Endothelial cell of umbilical vein (primary cell): Measurements from ENCODE around the gene GNPTAB. TPM values are rescaled to one million over a fixed set of nuclear protein-coding genes. Genes with fewer than 3 reads are reported as not detected.

Experiments
- BruUV-seq: library from RNA; stranded (reverse); fragments of 400-500 nt; replicated peaks from 2 replicates; lab custom pipeline; 2021; lab: Mats Ljungman, UMichigan
- CTCF ChIA-PET: fragments of 300-600, 350-600 bp; sonication (Branson Sonifier 250); formaldehyde crosslinking; loops from one replicate; lab custom pipeline; 2021; ENCODE audit warnings: antibody characterized with exemption, inconsistent platforms; lab: Charles Lee
- POLR2A ChIA-PET: fragments of 300-600, 350-600 bp; sonication (Branson Sonifier 250); formaldehyde crosslinking; loops from one replicate; lab custom pipeline; 2021; ENCODE audit warnings: antibody characterized with exemption, inconsistent platforms; lab: Charles Lee
- DNase-seq: peaks from one replicate; pipeline ENCODE4 v3.0.0-alpha.2; 2011; ENCODE audit warnings: low read depth, low spot score
- FAIRE-seq: peaks from 2 replicates; lab custom pipeline; 2011; peaks lifted over from hg19 to GRCh38; lab: Jason Lieb, UNC
- H2AFZ ChIP-seq: 2 replicates; pipeline ENCODE4 v1.6.0; 2012; ENCODE audit warnings: low read depth, low read length, control low read depth, inconsistent platforms
- H3K27ac ChIP-seq: 2 replicates; pipeline ENCODE4 v1.5.1; 2011; ENCODE audit warnings: low read depth, mild to moderate bottlenecking, control low read depth, low read length, moderate library complexity; ENCODE audit not compliant: insufficient read depth
- H3K27me3 ChIP-seq, 2 experiments: 2 replicates each; pipeline versions ENCODE4 v1.6.0 to v1.6.1; 2011; ENCODE audit warnings: low read length in 2 of 2, mixed read lengths in 1 of 2; ENCODE audit not compliant: control insufficient read depth in 2 of 2, insufficient read depth in 2 of 2
- H3K36me3 ChIP-seq, 2 experiments: 2 replicates in 1 of 2; 3 replicates in 1 of 2; pipeline ENCODE4 v1.5.1; 2011; ENCODE audit warnings: low read length in 2 of 2, mild to moderate bottlenecking in 1 of 2, moderate library complexity in 1 of 2; ENCODE audit not compliant: control insufficient read depth in 2 of 2, insufficient read depth in 2 of 2; ENCODE audit errors: extremely low read depth in 1 of 2
- H3K4me1 ChIP-seq: 3 replicates; pipeline ENCODE4 v1.5.1; 2011; ENCODE audit warnings: mild to moderate bottlenecking, low read length; ENCODE audit not compliant: control insufficient read depth, insufficient read depth; ENCODE audit errors: extremely low read depth
- H3K4me2 ChIP-seq: 2 replicates; pipeline ENCODE4 v1.6.1; 2011; ENCODE audit warnings: low read length, control low read depth, mixed read lengths; ENCODE audit not compliant: insufficient read depth
- H3K4me3 ChIP-seq, 3 experiments: fragments of 200-600 bp in 1 of 3; sonication (generic), shearing (Covaris generic) in 1 of 3; replicated peaks in 1 of 3; 2 replicates each; pipeline ENCODE4 v1.5.1; 2011 to 2016; ENCODE audit warnings: control low read depth in 3 of 3, low read length in 3 of 3, mild to moderate bottlenecking in 2 of 3, inconsistent platforms in 1 of 3, low read depth in 1 of 3, moderate library complexity in 1 of 3; ENCODE audit not compliant: insufficient read depth in 1 of 3
- H3K79me2 ChIP-seq: 2 replicates; pipeline ENCODE4 v1.6.0; 2012; ENCODE audit warnings: low read length, inconsistent platforms; ENCODE audit not compliant: control insufficient read depth, insufficient read depth
- H3K9ac ChIP-seq: replicated peaks from 2 replicates; pipeline ENCODE3; 2011; ENCODE audit warnings: low read length, control low read depth; ENCODE audit not compliant: insufficient read depth; ENCODE audit errors: extremely low read depth
- H3K9me1 ChIP-seq: replicated peaks from 3 replicates; pipeline ENCODE4 v1.6.0; 2011; ENCODE audit warnings: mild to moderate bottlenecking, low read length; ENCODE audit not compliant: control insufficient read depth, insufficient read depth; ENCODE audit errors: extremely low read depth
- H3K9me3 ChIP-seq: replicated peaks from 2 replicates; pipeline ENCODE4 v1.5.1; 2012; ENCODE audit warnings: low read length, inconsistent platforms; ENCODE audit not compliant: control insufficient read depth, insufficient read depth
- H4K20me1 ChIP-seq: replicated peaks from 2 replicates; pipeline ENCODE3; 2011; ENCODE audit warnings: mild to moderate bottlenecking, low read length; ENCODE audit not compliant: control insufficient read depth, insufficient read depth; ENCODE audit errors: extremely low read depth
- CTCF ChIP-seq, 2 donors: IDR thresholded peaks; 1 replicate in 1 of 2; 2 replicates in 1 of 2; pipeline ENCODE4 v1.5.1; 2011; ENCODE audit warnings: low read length in 2 of 2, mild to moderate bottlenecking in 2 of 2, moderate library complexity in 2 of 2, control low read depth in 1 of 2, inconsistent platforms in 1 of 2, low read depth in 1 of 2; ENCODE audit not compliant: insufficient read depth in 1 of 2; ENCODE audit errors: extremely low read depth in 1 of 2
- EZH2 ChIP-seq: IDR thresholded peaks from 2 replicates; pipeline ENCODE4 v1.6.1; 2012; ENCODE audit warnings: borderline replicate concordance, low read depth, mild to moderate bottlenecking, moderate library complexity, low read length, inconsistent platforms; ENCODE audit not compliant: severe bottlenecking
- FOS ChIP-seq: IDR thresholded peaks from 2 replicates; pipeline ENCODE4 v1.6.1; 2011; ENCODE audit warnings: mild to moderate bottlenecking, low read length, moderate library complexity, borderline replicate concordance; ENCODE audit not compliant: insufficient read depth
- GATA2 ChIP-seq: IDR thresholded peaks from 2 replicates; pipeline ENCODE4 v1.7.0; 2011; ENCODE audit warnings: low read depth, mild to moderate bottlenecking, moderate library complexity, mixed read lengths, low read length; ENCODE audit not compliant: insufficient read length, insufficient read depth
- JUN ChIP-seq: IDR thresholded peaks from 2 replicates; pipeline ENCODE4 v1.6.1; 2011; ENCODE audit warnings: borderline replicate concordance, low read depth; ENCODE audit not compliant: insufficient read length, insufficient read depth
- MAX ChIP-seq: IDR thresholded peaks from 2 replicates; pipeline ENCODE4 v1.6.1; 2011; ENCODE audit not compliant: insufficient read depth, insufficient read length
- MYC ChIP-seq: IDR thresholded peaks from one replicate; pipeline ENCODE4 v1.6.1; 2011; ENCODE audit warnings: mild to moderate bottlenecking, low read depth, low read length
- POLR2A ChIP-seq: IDR thresholded peaks from 2 replicates; pipeline ENCODE4 v1.6.1; 2012; ENCODE audit warnings: low read depth, mild to moderate bottlenecking, control low read depth, low read length
- POLR2AphosphoS5 ChIP-seq: IDR thresholded peaks from 2 replicates; pipeline ENCODE4 v1.6.1; 2012; ENCODE audit warnings: low read depth, mild to moderate bottlenecking, control low read depth, low read length, moderate library complexity; ENCODE audit not compliant: insufficient read depth
- dilution Hi-C: fragments of 300-500 bp; cut with MboI; formaldehyde crosslinking; loops from one replicate; pipeline ENCODE4 v1.15.0; 2019; ENCODE audit warnings: low sequenced_read_pairs; ENCODE audit not compliant: extremely low pct_ligation_motif_present
- intact Hi-C: fragments of 100-400 bp; cut with micrococcal nuclease; formaldehyde crosslinking; loops from one replicate; pipeline ENCODE4 v1.10.0; 2022
- polyA plus RNA-seq, 4 experiments: library from polyadenylated mRNA; depleted of rRNA in 3 of 4; stranded (reverse) in 3 of 4; unstranded in 1 of 4; fragments of >200 nt; gene quantifications; 2 replicates each; pipeline versions ENCODE4 v1.2.1 to v1.2.3, GENCODE V29; 2011 to 2012; ENCODE audit warnings: missing spikeins in 1 of 4
- total RNA-seq: library from RNA; stranded (reverse); gene quantifications from 2 replicates; pipeline ENCODE4 v1.2.3, GENCODE V29; 2021

Gene GNPTAB
- total and polyA plus RNA-seq, 2 donors (not counting 3 experiments of a cell fraction or from before 2014, with no cell fraction given), result 15.6 to 39.5 TPM

- dilution Hi-C loops, result no loop called here
- intact Hi-C loops, result loop anchor here (10.0 kb wide), 1 partner anchor 347 kb away; the partner anchor contains the start of genes NUP37 and PARPBP
- no TSS peak for BruUV-seq
- H3K4me2 ChIP-seq, result no peak overlapping the region
- no peaks in the 10 kb centered on the region for H3K4me1 ChIP-seq
- H2AFZ ChIP-seq, result no peak overlapping the region
- no peak for DNase-seq
- H3K79me2 ChIP-seq, result no peaks in the 10 kb centered on the region
- TF ChIP-seq JUN, result no peak
- no peak for TF ChIP-seq EZH2
- TF ChIP-seq GATA2, result no peak
- no peak for TF ChIP-seq POLR2AphosphoS5
- TF ChIP-seq MAX, result no peak
- TF ChIP-seq FOS, result no peak
- no peak for TF ChIP-seq CTCF (IDR thresholded peaks at IDR 0.05; ENCODE audit: extremely low read depth in 1 of 2, insufficient read depth in 1 of 2, low read depth in 1 of 2, low read length in 2 of 2)
- no peak for TF ChIP-seq MYC
- TF ChIP-seq POLR2A, result no peak
- H4K20me1 ChIP-seq, result no peaks in the 10 kb centered on the region
- no peak overlapping the region for H3K4me3 ChIP-seq
- CTCF ChIA-PET, result interaction anchor here (7.4 kb wide), 1 partner anchor 52 kb away, joined by 39 read pairs; the partner anchor contains the start of gene GNPTAB
- H3K9me3 ChIP-seq, result no peaks in the 10 kb centered on the region
- H3K27me3 ChIP-seq, result no peaks in the 10 kb centered on the region
- no peak overlapping the region for H3K9ac ChIP-seq
- FAIRE-seq, result no peak
- H3K27ac ChIP-seq, result no peak overlapping the region
- POLR2A ChIA-PET, result no interaction called here
- no peaks in the 10 kb centered on the region for H3K36me3 ChIP-seq
- H3K9me1 ChIP-seq, result no peaks in the 10 kb centered on the region
These were observed 52.8 kb downstream of the GNPTAB start for GRCh38 chr12:101777978-101778377.
